Mucosa of descending colon (tissue), 3 donors: ENCODE data around the gene ZNF107. TPM values are rescaled to one million over a fixed set of nuclear protein-coding genes. Genes with fewer than 3 reads are reported as not detected.

Experiments
- ATAC-seq: fragments of 200-7000 bp; cut with Tn5 transposase; one replicate; pipeline ENCODE4 v1.9.1; 2020; ENCODE audit warnings: mild to moderate bottlenecking, moderate library complexity
- DNase-seq, 3 donors: peaks; one replicate each; pipeline ENCODE4 v3.0.0-alpha.2; 2020
- H3K36me3 ChIP-seq: fragments of 200-600 bp; one replicate; pipeline ENCODE4 v1.8.0; 2021; ENCODE audit warnings: low read depth, mild to moderate bottlenecking
- H3K4me1 ChIP-seq: fragments of 200-600 bp; one replicate; pipeline ENCODE4 v1.8.0; 2021; ENCODE audit warnings: low read depth, mild to moderate bottlenecking
- H3K4me3 ChIP-seq: fragments of 200-600 bp; one replicate; pipeline ENCODE4 v1.8.0; 2021; ENCODE audit warnings: mild to moderate bottlenecking
- H3K9me3 ChIP-seq: fragments of 200-600 bp; one replicate; pipeline ENCODE4 v1.8.0; 2021; ENCODE audit warnings: mild to moderate bottlenecking
- intact Hi-C, 2 donors: fragments of 100-400 bp; cut with DNase I in 1 of 2; cut with micrococcal nuclease in 1 of 2; formaldehyde crosslinking; loops; one replicate each; pipeline versions ENCODE4 v1.11.0 to v1.11.1; 2022; cut with DNase I, micrococcal nuclease
- microRNA-seq: library from miRNA; unstranded; fragments of <30 nt; microRNA quantifications from one replicate; pipeline ENCODE4, GENCODE V29; 2019
- total RNA-seq, 3 donors: library from RNA; stranded (reverse); fragmentation: NEBNext Ultra II Directional in 2 of 3; extraction: Animal tissue kit (Norgen Biotek cat#: 25700) in 2 of 3; gene quantifications; one replicate each; pipeline versions ENCODE4 v1.2.1 to v1.2.4, GENCODE V29; 2021 to 2023
- TF ChIP-seq, protein P1 (sequence below): fragments of 200-600 bp; IDR thresholded peaks from one replicate; pipeline ENCODE4 v1.8.0; 2022; ENCODE audit warnings: antibody characterized with exemption, mild to moderate bottlenecking
- donor health status: DM: no; HTN: no; CAD: no; lungs with moderate emphysema.
- donor health status: DM: no; HTN: no; CAD: no.
- donor health status: DM: no; HTN: yes; CAD: no.

Gene ZNF107
- total RNA-seq, 3 donors from 2014 or later, result 3.1 to 6.0 (median 5.0) TPM

DNA sequence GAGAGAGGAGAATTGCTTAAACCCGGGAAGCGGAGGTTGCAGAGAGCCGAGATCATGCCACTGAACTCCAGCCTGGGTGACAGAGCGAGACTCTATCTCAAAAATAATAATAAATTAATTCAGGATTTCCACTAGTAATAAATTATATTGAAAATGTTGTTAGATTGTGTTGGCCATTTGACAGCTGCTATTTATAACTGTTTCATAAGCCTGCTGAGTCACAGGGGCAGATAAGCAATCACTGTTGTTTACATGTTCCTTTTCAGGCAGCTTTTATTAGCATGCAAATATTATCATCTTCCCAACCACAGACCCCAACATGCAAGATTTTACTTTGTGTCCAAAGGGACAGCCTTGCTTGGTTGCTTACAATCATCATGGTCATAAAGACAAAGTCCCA, 78.7 kb downstream of the ZNF107 start:
- TF ChIP-seq, protein P1, sequence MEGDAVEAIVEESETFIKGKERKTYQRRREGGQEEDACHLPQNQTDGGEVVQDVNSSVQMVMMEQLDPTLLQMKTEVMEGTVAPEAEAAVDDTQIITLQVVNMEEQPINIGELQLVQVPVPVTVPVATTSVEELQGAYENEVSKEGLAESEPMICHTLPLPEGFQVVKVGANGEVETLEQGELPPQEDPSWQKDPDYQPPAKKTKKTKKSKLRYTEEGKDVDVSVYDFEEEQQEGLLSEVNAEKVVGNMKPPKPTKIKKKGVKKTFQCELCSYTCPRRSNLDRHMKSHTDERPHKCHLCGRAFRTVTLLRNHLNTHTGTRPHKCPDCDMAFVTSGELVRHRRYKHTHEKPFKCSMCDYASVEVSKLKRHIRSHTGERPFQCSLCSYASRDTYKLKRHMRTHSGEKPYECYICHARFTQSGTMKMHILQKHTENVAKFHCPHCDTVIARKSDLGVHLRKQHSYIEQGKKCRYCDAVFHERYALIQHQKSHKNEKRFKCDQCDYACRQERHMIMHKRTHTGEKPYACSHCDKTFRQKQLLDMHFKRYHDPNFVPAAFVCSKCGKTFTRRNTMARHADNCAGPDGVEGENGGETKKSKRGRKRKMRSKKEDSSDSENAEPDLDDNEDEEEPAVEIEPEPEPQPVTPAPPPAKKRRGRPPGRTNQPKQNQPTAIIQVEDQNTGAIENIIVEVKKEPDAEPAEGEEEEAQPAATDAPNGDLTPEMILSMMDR, result no peak
- ATAC-seq, result no peak
- Histone ChIP-seq H3K4me3 (no peak overlapping the region), H3K36me3 (no peaks in the 10 kb centered on the region), H3K4me1 (no peaks in the 10 kb centered on the region), H3K9me3 (peaks cover 38% of the 10 kb centered on the region)
- no peak for DNase-seq
- intact Hi-C loops, result no loop called here

DNA sequence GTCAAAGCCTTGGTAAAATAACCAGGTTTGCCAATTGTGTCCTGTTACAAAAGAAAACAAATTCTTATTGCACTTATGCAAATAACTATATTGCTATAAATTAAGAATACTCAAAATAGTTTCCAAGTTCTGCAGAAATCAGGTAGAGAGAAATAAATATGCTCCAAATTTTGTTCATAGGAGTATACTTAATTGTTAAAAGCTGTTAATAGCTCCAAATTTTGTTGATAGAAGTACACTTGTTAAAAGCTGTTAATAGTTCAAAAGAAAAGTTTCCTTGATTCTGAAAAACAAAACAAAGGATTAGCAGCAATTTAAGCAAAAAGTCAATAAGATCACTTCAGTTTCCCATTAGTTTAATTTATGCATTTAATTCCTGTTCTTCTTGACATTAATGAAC, 81.9 kb downstream of the ZNF107 start:
- intact Hi-C loops, result no loop called here
- DNase-seq, result no peak

DNA sequence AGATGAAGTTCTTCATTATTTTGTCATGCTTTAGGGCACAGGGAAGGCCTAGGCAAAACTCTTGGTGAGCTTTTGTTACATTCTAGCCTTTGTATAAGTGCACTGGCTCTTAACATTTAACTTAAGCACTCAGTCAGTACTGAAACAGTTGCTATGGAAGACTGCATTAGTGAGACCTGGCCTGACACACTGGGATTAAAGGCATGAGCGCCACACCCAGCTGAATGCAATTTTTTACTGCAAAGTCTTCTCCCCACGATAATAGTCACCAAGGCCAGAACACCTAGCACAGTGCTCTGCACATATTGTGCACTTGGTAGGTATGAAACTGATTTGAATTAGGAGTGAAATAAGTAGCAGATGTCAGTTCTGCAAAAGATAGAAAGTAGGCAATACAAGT, 87.1 kb downstream of the ZNF107 start:
- ATAC-seq, result no peak
- TF ChIP-seq, protein P1, result no peak
- H3K9me3 ChIP-seq, result peaks cover 7% of the 10 kb centered on the region

More for the DNA sequence above, 81.9 kb downstream of the ZNF107 start:
- Histone ChIP-seq H3K4me3 (no peak overlapping the region), H3K36me3 (no peaks in the 10 kb centered on the region), H3K4me1 (no peaks in the 10 kb centered on the region), H3K9me3 (peaks cover 26% of the 10 kb centered on the region)
- TF ChIP-seq, protein P1, result no peak
- no peak for ATAC-seq

DNA sequence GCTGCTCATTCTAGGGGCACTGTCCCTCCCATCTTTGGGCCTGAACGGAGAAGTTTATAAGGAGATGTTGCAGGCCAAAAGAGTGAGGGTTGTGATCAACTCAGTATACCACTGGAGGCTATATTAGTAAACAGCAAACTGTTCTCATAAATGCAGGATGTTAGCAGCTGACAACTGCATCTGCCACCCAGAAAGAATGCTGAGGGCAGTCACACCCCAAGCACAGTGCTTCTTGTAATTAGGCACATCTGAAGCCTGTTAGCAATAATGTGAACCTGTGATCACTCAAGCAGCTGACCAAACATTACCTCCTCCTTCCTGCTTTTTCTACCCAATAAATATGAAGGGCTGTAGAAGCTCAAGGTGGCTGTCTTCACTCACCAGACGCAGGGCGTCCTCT, 89.9 kb downstream of the ZNF107 start:
- intact Hi-C loops, result no loop called here
- no peaks in the 10 kb centered on the region for H3K4me1 ChIP-seq
- DNase-seq (no peak), ATAC-seq (no peak)
- TF ChIP-seq, protein P1, result no peak
- H3K36me3 ChIP-seq, result no peaks in the 10 kb centered on the region
- H3K4me3 ChIP-seq, result no peak overlapping the region
- H3K9me3 ChIP-seq, result no peaks in the 10 kb centered on the region

More for the DNA sequence above, 87.1 kb downstream of the ZNF107 start:
- Histone ChIP-seq H3K4me1 (no peaks in the 10 kb centered on the region), H3K36me3 (no peaks in the 10 kb centered on the region), H3K4me3 (no peak overlapping the region)
- intact Hi-C loops, result no loop called here
- DNase-seq, result no peak

DNA sequence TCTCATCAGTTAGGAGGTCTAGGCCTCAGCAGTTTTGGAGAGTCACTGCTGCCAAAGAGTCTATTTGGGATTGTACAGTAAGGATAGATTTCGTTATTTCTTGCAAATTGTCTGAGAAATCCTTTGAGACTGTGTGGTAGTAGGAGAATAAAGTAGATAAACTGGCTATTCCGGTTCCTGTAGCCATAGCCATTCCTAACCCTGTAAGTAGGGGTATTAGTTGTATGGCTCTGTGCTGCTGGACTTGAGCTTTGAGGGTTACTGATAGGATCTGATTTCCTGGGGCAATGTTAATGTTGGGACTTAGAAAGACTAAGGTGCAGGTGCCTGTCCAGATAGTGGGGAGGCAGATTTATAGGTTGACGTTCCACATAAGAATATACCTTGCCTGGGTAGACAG, 92.2 kb downstream of the ZNF107 start:
- H3K4me1 ChIP-seq, result no peaks in the 10 kb centered on the region

More for the DNA sequence above, 92.2 kb downstream of the ZNF107 start:
- ATAC-seq (no peak), DNase-seq (no peak)
- TF ChIP-seq, protein P1, result no peak
- intact Hi-C loops, result no loop called here
- H3K9me3 ChIP-seq, result no peaks in the 10 kb centered on the region
- no peaks in the 10 kb centered on the region for H3K36me3 ChIP-seq
- no peak overlapping the region for H3K4me3 ChIP-seq

Small RNA genes within 50 kb of the gene (microRNA-seq; reads per million reads assigned to microRNA genes)
- not detected for gene MIR6839

Other genes with a start within 250 kb of the ZNF107 start
- gene ZNF680, start 103.1 kb upstream of the ZNF107 start, total RNA-seq, result 10 to 100 TPM in 1 of 3 donors, 1 to 10 TPM in 2; 8.7 to 11.9 (median 9.9) TPM
- gene ZNF138, start 128.3 kb downstream of the ZNF107 start, total RNA-seq, result 1 to 10 TPM; 7.4 to 8.6 (median 8.5) TPM
- gene ZNF273, start 237.1 kb downstream of the ZNF107 start, total RNA-seq, result 1 to 10 TPM; 6.5 to 7.6 (median 6.9) TPM